ENCODE results near the gene LHFPL6. TPM values are rescaled to one million over a fixed set of nuclear protein-coding genes. Genes with fewer than 3 reads are reported as not detected.

The LHFPL6 gene
- total and polyA plus RNA-seq, 2 experiments from 2014 or later: 7.8 to 9.5 TPM

DNA sequence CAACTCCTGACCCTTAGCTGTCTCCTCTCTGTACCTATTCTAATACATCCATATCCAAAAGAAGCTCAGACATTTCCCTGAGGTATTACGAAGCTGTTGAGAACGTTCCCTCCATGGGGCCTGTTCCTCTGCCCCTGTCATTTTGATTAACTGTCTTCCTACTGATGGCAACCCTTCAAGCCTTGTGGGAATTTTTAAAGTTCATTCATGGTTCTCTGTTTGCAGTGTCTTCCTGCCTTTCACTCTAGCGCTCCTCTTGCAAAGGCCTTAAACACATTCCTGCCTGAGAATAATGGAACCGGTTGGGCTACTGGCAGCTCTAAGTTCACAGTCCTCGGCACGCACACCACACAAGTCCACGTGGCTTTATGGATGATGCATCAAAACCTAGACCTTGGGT, 66.1 kb downstream of the LHFPL6 start:
- H3K27me3 Mint-ChIP-seq (ENCODE audit: insufficient read depth, low read depth, poor library complexity): peaks cover 4% of the 10 kb centered on the region
- Histone ChIP-seq H2AFZ (no peak overlapping the region), H3K4me2 (no peak overlapping the region), H4K20me1 (replicated peaks; ENCODE audit: insufficient read depth) (no peaks in the 10 kb centered on the region), H3K27ac (ENCODE audit: low read depth) (no peak overlapping the region), H3K27me3 (ENCODE audit: insufficient read depth) (no peaks in the 10 kb centered on the region), H3K79me2 (replicated peaks; ENCODE audit: insufficient read depth) (no peaks in the 10 kb centered on the region), H3K36me3 (ENCODE audit: insufficient read depth) (no peaks in the 10 kb centered on the region), H3K4me3 (no peak overlapping the region), H3F3A (replicated peaks; ENCODE audit: low read depth) (no peaks in the 10 kb centered on the region), H3K4me1 (ENCODE audit: insufficient read depth) (no peaks in the 10 kb centered on the region), H3K9me2 (ENCODE audit: insufficient read depth) (peaks cover 9% of the 10 kb centered on the region)
- no peak overlapping the region for H3K27ac Mint-ChIP-seq
- no peak for TF ChIP-seq POLR2AphosphoS5 (IDR thresholded peaks at IDR 0.05; ENCODE audit: low read depth)
- TF ChIP-seq, protein P1, sequence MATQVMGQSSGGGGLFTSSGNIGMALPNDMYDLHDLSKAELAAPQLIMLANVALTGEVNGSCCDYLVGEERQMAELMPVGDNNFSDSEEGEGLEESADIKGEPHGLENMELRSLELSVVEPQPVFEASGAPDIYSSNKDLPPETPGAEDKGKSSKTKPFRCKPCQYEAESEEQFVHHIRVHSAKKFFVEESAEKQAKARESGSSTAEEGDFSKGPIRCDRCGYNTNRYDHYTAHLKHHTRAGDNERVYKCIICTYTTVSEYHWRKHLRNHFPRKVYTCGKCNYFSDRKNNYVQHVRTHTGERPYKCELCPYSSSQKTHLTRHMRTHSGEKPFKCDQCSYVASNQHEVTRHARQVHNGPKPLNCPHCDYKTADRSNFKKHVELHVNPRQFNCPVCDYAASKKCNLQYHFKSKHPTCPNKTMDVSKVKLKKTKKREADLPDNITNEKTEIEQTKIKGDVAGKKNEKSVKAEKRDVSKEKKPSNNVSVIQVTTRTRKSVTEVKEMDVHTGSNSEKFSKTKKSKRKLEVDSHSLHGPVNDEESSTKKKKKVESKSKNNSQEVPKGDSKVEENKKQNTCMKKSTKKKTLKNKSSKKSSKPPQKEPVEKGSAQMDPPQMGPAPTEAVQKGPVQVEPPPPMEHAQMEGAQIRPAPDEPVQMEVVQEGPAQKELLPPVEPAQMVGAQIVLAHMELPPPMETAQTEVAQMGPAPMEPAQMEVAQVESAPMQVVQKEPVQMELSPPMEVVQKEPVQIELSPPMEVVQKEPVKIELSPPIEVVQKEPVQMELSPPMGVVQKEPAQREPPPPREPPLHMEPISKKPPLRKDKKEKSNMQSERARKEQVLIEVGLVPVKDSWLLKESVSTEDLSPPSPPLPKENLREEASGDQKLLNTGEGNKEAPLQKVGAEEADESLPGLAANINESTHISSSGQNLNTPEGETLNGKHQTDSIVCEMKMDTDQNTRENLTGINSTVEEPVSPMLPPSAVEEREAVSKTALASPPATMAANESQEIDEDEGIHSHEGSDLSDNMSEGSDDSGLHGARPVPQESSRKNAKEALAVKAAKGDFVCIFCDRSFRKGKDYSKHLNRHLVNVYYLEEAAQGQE (IDR thresholded peaks at IDR 0.05; ENCODE audit: unreplicated experiment): no peak
- no peak for TF ChIP-seq ZNF462 (CRISPR knock-in tag; IDR thresholded peaks at IDR 0.05)
- TF ChIP-seq, protein P2, sequence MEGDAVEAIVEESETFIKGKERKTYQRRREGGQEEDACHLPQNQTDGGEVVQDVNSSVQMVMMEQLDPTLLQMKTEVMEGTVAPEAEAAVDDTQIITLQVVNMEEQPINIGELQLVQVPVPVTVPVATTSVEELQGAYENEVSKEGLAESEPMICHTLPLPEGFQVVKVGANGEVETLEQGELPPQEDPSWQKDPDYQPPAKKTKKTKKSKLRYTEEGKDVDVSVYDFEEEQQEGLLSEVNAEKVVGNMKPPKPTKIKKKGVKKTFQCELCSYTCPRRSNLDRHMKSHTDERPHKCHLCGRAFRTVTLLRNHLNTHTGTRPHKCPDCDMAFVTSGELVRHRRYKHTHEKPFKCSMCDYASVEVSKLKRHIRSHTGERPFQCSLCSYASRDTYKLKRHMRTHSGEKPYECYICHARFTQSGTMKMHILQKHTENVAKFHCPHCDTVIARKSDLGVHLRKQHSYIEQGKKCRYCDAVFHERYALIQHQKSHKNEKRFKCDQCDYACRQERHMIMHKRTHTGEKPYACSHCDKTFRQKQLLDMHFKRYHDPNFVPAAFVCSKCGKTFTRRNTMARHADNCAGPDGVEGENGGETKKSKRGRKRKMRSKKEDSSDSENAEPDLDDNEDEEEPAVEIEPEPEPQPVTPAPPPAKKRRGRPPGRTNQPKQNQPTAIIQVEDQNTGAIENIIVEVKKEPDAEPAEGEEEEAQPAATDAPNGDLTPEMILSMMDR (conservative IDR thresholded peaks at IDR 0.05; ENCODE audit: low read depth in 2 of 2): no peak
- no peak for TF ChIP-seq EZH2 (IDR thresholded peaks at IDR 0.05; ENCODE audit: low read depth, unreplicated experiment)
- no peak overlapping the region for H3K4me3 Mint-ChIP-seq
- H3K4me1 Mint-ChIP-seq: peaks cover 8% of the 10 kb centered on the region; the same call in 1 of the 3 replicates
- no peaks in the 10 kb centered on the region for H3K9me3 Mint-ChIP-seq
- DNase-seq (ENCODE audit: low spot score) (no peak), ATAC-seq (no peak)
- no peaks in the 10 kb centered on the region; the same call in 2 of the 3 replicates for H3K36me3 Mint-ChIP-seq (ENCODE audit: low read depth)

All from GM23338 (cell line).